ENCODE results near the gene SDF4. TPM values are rescaled to one million over a fixed set of nuclear protein-coding genes. Genes with fewer than 3 reads are reported as not detected.

Gene SDF4
- total RNA-seq, 1 experiment from 2014 or later: 82.0 TPM

DNA sequence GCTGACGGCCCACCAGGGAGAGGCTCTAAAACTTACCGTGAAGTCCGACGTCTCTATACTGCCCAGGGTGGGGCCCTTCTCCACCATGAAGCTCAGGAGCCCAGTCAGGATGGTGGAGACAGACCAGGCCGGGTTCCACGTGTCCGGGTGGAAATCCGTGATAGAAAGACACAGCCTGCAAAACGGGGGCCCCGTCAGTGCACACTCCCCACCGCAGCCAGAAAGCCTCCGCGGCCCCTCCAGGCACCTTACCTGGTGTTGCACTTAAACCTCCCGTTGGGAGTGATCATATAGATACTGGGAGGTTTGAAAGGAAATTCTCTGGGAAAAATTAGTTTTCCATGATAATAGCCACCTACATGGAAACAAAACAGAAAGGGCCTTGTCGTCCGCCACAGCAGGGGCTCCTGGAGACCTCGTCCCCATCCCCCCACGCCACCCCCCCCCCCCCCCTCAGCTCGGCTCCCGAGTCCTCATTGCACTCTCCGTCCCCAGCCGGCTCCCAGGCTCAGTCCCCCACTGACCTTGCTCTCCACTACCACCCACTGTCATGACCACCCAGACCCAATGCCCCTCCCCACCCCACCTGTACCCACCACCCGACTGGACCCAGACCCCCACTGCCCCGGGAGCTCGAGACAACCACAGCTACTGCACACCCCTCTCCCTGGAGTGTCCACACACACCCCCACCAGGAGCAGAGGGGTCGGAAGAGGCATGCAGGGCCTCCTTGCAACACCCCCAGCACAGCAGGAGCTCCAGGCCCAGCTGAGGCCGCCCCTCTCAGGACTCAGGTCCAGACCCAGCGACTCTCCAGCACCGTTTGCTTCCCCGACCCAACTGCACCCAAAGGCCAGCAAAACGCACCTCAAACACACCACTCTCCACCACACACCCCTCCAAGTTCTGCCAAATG lies 25.4 kb upstream of the SDF4 start:
- no peak overlapping the region for H2BK15ac ChIP-seq (ENCODE audit: low read depth, low read length)
- no peak overlapping the region for H4K5ac ChIP-seq (ENCODE audit: insufficient read length, low read depth, low read length)
- H2AK5ac ChIP-seq (ENCODE audit: insufficient read length, low read length): no peak overlapping the region
- no peak overlapping the region for H4K8ac ChIP-seq (replicated peaks; ENCODE audit: insufficient read length, low read depth, low read length)
- no peaks in the 10 kb centered on the region for H3K79me1 ChIP-seq (ENCODE audit: insufficient read depth, low read depth, low read length, poor library complexity, severe bottlenecking)
- H2BK120ac ChIP-seq (ENCODE audit: low read depth, low read length, poor library complexity, severe bottlenecking): no peak overlapping the region
- no peak overlapping the region for H3K4me2 ChIP-seq (ENCODE audit: insufficient read depth, insufficient read length, low read length)
- H4K91ac ChIP-seq (ENCODE audit: insufficient read length, low read depth, low read length): no peak overlapping the region
- H3K4me3 Mint-ChIP-seq: peak overlapping the region; percentile 10 to 38; a peak in 3 of 5 replicates
- no peaks in the 10 kb centered on the region for H3K79me2 ChIP-seq (ENCODE audit: insufficient read depth, low read length)
- H3T11ph ChIP-seq (ENCODE audit: low read length): no peak overlapping the region
- H3K23me2 ChIP-seq (ENCODE audit: insufficient read length, low read depth, low read length, poor library complexity, severe bottlenecking): no peaks in the 10 kb centered on the region
- no peak overlapping the region for H3K4ac ChIP-seq (ENCODE audit: low read depth, low read length)
- H3K4me1 Mint-ChIP-seq: peaks cover 14 to 27% of the 10 kb centered on the region in 2 experiments
- no peaks in the 10 kb centered on the region for H3K9me3 ChIP-seq (ENCODE audit: control insufficient read depth, low read depth, low read length)
- no peak overlapping the region for H3K56ac ChIP-seq (ENCODE audit: insufficient read length, low read depth, low read length)
- no peak for DNase-seq
- H3K36me3 Mint-ChIP-seq (ENCODE audit: insufficient read depth in 1 of 3, low read depth in 3 of 3): peaks cover 29 to 84% (median 70%) of the 10 kb centered on the region in 3 experiments; a peak in 6 of 7 replicates
- H2AFZ ChIP-seq (ENCODE audit: low read length): no peak overlapping the region
- no peaks in the 10 kb centered on the region for H3K4me1 ChIP-seq (ENCODE audit: insufficient read depth, low read length)
- TF ChIP-seq, protein P1, sequence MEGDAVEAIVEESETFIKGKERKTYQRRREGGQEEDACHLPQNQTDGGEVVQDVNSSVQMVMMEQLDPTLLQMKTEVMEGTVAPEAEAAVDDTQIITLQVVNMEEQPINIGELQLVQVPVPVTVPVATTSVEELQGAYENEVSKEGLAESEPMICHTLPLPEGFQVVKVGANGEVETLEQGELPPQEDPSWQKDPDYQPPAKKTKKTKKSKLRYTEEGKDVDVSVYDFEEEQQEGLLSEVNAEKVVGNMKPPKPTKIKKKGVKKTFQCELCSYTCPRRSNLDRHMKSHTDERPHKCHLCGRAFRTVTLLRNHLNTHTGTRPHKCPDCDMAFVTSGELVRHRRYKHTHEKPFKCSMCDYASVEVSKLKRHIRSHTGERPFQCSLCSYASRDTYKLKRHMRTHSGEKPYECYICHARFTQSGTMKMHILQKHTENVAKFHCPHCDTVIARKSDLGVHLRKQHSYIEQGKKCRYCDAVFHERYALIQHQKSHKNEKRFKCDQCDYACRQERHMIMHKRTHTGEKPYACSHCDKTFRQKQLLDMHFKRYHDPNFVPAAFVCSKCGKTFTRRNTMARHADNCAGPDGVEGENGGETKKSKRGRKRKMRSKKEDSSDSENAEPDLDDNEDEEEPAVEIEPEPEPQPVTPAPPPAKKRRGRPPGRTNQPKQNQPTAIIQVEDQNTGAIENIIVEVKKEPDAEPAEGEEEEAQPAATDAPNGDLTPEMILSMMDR (conservative IDR thresholded peaks at IDR 0.05): no peak
- H3K27ac Mint-ChIP-seq: peak overlapping the region; percentile 63 to 91 (median 89); a peak in 5 of 7 replicates
- H3K18ac ChIP-seq (ENCODE audit: insufficient read length, low read depth, low read length): no peak overlapping the region
- no CpG with 5 or more reads among the region's 31 CpGs for WGBS (ENCODE audit: extremely low coverage, insufficient read length, low lambda C conversion rate)
- H3K23ac ChIP-seq (ENCODE audit: insufficient read length, low read depth, low read length): no peak overlapping the region
- H3K27me3 ChIP-seq (ENCODE audit: insufficient read depth, low read length): no peaks in the 10 kb centered on the region
- no peaks in the 10 kb centered on the region for H4K20me1 ChIP-seq (ENCODE audit: control insufficient read depth, insufficient read depth, insufficient read length)
- peaks cover 3% of the 10 kb centered on the region; the same call in 1 of the 2 replicates for H3K27me3 Mint-ChIP-seq (ENCODE audit: low read depth)
- H2BK12ac ChIP-seq (ENCODE audit: insufficient read length, low read depth, low read length): no peak overlapping the region
- no peak overlapping the region for H2BK5ac ChIP-seq (ENCODE audit: insufficient read length, low read length)
- H2BK20ac ChIP-seq (ENCODE audit: low read depth, low read length, poor library complexity, severe bottlenecking): no peak overlapping the region
- H3K27ac ChIP-seq (ENCODE audit: insufficient read length, low read depth, low read length): no peak overlapping the region
- H3K9ac ChIP-seq (ENCODE audit: extremely low read depth, insufficient read length, low read length): no peak overlapping the region
- no peak overlapping the region for H3K14ac ChIP-seq (ENCODE audit: insufficient read depth, low read length)
- H3K9me3 Mint-ChIP-seq: no peaks in the 10 kb centered on the region; a peak in 2 of 5 replicates

Data from H9 (cell line).